Measurements from ENCODE around the gene B3GNT4.
"Not testable (repeated sequence)": the region's sequence is repeated elsewhere in the genome, so short reads cannot be mapped to it uniquely, and the experiment has no call there.

The B3GNT4 gene

DNA sequence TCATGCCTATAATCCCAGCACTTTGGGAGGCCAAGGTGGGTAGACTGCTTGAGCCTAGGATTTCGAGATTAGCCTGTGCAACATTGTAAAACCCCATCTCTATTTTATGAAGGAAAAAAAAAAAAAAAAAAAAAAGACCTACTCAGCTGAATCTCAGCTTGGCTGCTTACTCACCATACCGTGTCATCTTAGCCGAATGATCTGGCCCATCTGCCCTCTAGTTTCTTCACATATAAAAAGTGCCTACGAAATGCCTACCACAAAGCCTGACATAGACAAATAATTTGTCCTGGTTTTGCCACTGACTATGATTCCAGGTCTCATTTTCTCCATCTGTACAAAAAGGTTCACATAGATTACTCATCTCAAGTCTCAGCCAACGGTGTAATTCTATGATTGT, 12.3 kb downstream of the B3GNT4 start:
- DNase-seq (ENCODE audit: low spot score) = no peak

DNA sequence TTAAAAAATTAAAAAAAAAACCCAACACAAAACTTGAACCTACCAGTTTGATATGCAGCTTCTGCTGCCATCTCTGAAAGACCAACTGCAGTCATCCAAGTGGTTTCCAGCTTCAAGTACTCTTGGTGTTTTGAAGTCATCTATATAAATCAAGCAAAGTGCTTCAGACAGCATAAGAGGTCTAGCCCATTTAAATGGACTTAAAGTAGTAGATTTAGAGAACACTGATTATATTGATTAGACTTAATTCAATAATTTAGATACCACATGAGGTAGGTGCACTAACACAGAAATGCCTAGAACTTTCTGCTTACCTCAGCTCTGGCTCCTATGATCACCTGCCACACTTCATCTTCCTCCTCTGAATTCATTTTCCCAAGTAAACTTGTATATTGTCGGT, 12.9 kb downstream of the B3GNT4 start:
- peak; percentile 17 for DNase-seq (ENCODE audit: low spot score)

DNA sequence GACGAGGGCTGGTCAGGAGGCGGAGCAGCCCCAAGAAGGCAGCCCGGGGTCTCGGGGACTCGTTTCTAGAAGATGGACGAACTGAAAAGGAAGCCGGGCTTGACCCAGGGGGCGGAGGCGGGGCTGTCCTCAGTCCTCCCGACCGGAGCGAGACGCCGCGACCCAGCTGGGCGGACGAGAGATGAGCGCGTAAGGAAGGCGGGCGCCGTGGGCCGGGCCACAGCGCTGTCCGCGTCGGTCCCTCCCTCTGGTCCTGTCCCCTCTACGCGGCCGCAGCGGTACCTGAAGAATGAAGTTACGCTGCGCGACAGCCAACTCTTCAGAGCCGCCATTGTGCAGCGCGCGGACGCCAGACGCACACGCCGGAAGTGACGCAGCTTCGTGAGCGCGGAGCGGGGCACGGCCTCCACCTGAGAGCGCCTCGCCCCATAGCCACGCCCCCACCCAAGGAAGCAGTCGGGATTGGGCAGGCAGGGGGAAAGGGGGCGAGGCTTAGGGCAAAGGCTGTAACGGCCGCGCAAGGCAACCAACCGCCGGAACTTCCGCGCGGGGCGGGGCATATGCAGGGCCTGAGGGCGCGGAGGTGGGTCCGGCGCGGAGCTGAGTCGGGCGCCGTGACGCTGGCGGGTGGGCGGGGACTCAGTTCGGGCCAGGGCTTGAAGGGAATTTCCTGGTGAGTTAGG, 22.3 kb downstream of the B3GNT4 start, which contains the start of gene DIABLO:
DIABLO (minus strand) TSS at position 370 of the 683 bp plus-strand sequence; CDS start at position 332, 38 bp downstream.
- DNase-seq (ENCODE audit: low spot score) = peak; percentile 100

DNA sequence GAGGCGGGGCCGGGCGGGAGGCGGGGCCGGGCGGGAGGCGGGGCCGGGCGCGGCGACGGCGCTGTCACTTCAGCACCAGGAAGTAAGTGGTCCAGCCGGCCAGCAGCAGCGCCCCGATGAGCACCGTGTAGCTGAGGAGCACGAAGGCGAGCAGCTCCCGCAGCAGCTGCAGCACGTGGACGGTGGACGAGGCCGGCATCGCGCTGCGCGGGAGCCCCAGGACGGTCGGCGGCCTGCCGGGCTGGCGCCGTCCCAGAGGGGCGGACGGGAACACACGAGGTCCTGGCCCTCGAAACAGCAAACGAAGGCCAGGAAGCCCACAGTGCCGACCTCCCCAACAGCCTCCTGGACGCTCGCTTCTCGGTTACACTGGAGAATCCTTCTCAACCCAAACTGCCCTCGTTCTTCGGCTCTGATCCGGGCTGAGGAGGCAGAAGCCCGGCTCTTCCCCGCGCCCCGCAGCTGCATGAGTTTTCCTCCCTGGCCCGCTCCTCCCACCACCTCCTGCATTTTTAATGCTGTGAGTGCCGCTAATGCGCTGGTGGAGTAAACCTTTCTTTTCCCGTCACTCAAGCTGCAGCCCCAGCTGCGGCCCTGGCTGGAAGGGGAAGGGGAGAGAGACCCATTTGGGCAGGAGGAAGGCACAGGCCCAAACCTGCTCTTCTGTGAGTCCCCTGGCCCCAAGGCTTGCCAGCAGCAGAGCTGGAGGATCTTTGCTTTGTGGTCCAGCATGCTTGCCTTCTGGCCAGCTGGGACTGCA, 23.0 kb downstream of the B3GNT4 start:
- no peak for DNase-seq (ENCODE audit: low spot score)

DNA sequence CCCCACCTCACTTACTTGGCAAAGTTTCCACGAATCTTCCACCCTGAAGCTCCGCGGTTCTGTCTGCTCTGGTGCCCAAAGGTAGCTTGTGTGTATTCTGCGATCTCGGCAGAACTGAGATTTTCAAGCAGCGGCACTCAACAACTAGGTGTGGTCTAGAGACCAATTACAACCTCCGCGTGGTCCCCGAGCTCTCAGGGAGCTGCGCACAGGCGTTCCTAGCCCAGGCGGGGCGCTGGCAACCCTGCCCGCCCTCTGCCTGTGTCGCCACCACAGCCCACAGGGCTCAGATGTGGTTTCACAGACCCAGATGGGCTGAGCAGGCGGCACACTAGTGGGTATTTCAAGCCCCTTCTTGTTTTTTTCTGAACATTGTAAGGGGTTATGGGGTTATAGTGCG, 23.8 kb downstream of the B3GNT4 start:
- peak; percentile 82 for DNase-seq (ENCODE audit: low spot score)

DNA sequence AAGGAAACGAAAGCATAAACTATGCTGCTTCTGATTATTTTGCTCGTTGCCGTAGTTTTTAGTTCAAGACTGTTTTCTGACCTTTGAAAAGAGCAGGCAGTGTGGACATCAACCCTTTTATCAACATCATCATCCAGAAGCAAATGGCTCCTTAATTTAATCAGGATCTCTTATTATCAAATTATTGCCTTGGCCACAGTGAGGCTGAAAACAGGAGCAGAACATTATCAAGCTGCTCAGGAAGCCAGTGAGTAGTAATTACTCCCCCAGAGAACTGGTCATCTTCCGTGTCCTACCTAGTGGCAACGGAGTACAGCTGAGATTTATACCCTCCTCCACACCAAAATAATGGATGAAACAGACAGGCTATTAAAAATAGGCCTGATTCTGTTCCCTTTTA, 24.6 kb downstream of the B3GNT4 start:
- DNase-seq (ENCODE audit: low spot score) = peak; percentile 99

DNA sequence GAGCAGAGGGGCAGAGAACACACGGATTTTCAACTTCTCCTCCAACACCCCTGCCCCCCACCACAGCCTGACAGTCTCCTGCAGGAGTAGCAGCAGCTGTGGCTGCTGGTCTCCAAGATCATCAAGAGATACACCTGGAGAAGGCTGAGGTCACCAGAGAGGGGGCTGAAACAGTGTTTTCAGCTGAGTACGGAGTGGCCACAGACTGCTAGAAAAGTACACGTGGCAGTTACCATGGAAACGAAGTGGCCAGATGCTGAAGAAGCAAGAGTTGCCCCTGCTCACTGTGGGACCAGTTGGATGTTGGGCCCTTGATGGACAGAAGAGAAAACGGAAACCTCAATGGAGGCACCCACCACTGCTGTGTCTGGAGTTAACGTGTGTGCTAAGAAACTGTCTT, 27.3 kb downstream of the B3GNT4 start:
- DNase-seq (ENCODE audit: low spot score) = peak; percentile 78

DNA sequence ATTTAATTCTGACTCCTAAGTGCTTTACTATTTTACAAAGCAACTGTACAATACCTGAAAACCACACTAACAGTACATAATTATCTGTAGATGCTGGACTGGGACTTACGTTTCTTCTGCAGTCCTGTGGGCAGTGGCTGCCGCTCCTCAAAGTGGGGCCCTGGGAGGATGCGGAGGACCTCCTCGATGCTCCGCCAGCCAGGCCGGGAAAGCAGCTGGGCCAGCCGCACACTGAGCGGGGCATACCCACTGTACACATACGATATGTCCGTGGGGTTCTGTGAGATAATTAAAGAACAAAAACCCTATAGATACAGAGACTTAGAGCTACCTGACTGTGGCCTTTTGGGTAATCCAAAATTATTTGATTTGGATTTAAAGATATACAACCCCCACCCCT, 29.2 kb downstream of the B3GNT4 start:
- no peak for DNase-seq (ENCODE audit: low spot score)

DNA sequence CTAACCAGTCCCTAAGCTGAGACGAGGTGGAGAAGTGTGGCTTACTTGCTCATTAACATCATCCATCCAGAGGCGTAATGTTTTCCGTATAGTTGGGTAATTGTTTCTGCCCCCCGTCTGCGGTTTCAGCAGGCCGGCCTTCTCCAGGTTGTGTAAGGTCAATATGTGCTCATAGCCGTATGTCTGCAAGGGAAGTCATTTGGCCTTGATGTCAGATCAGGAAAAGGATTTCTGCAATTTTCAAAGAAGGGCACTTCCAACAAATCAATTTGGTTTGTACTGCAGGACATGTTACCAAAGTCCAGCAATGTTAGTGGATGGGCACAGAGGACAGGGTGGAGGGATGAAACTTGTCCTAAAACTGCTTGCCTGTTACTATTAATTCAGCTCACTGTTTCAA, 32.2 kb downstream of the B3GNT4 start:
- no peak for DNase-seq (ENCODE audit: low spot score)

DNA sequence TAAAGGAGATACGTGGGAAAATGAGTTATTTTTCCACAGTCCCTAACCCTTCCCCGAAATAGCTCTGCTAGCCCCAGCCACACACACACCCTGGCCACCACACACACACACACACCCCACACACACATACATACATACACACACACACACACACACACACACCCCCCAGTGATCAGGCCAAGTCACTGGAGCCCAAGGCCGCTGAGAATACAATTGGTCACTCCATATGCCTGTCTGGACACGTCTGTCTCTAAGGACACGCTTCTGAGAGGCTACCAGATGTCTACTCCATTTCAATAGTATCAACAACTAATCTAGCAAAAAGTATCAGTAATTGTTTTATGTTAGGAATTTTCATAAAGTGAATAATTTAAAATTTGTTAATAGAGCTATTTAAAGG, 35.4 kb downstream of the B3GNT4 start:
- DNase-seq (ENCODE audit: low spot score) = no peak

DNA sequence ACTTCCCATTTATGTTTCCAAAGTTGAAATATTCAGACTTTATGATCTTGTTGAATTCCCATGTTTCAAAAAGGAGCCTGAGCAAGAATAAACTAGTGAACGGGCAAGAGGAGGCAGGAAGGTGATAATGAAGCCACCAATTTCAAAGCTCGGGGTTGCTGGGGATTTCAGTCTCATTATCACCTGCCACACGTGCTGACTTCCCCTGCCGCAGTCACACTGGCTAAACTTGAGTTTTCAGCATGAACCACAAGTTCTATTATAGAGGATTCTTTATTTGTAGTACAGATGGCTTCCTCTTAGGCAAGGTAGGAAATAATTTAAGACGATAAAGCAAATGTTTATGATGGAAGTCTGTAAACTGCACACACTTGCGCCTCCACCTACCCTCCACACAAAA, 40.5 kb downstream of the B3GNT4 start:
- DNase-seq (ENCODE audit: low spot score) = no peak

DNA sequence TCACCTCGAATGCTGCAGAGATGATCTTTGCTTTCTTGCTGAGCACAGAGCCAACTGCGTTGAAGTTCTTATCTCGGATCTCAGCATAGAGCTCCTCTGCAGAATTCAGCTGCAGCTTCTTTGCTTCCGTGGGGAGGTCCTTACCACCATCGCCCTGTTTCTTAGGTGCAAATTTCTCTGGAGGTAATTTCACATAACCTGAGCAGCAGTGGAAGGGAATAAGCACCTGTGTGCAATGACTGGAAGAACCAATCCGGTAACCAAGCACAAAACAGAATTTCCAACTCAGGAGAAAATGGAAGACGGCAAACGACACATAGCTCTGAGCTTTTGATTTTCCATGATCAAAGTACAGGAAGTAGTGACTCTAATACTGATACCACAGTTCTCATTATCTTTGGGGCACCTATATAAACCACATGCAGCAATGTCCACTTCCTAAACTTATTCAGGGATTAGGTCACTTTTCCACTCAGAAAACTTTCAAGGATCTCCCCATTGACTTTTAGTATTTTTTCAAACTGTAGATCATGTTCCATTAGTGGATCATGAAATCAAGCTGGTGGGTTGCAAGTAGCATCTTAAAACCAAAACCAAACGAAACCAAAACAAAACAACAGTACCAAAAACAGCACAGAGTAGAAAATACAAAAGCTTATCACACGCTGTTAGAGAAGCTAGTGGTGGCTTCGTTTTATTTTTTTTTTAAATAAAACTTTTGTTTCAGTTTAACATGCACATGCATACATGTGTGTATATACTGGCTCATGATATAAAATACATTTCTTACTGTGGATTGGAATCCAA, 41.3 kb downstream of the B3GNT4 start:
- DNase-seq (ENCODE audit: low spot score) = no peak

DNA sequence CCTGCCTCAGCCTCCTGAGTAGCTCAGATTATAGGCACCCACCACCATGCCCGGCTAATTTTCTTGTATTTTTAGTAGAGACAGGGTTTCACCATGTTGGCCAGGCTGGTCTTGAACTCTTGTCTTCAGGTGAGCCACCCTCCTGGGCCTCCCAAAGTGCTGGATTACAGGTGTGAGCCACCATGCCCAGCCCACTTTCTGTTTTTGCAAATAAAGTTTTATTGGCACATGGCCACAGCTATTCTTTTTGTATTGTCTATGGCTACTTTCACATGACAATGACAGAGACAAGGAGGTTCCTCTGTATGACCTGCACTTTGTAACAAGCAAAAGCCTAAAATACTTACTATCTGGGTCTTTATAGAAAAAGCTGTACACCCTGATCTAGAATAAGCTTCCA, 42.0 kb downstream of the B3GNT4 start:
- no peak for DNase-seq (ENCODE audit: low spot score)

DNA sequence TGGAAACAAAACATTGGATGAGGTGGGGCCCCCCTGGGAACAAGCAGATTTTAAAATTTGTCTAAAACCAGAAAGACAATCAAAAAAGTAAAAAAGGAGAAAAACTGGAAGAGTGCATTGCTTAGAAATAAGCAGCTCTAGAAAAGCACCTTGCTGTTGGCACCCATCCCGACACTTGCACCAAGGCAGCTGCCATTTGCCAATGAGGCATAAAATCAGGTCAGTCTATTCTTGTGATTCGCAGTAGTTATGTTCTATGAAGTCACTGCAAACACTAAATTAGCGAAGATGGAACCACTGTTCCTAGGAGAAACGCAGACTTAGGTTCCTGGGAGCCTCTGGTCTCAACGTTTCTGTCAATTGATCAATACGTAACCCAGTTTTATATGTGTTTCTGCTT, 46.5 kb downstream of the B3GNT4 start:
- no peak for DNase-seq (ENCODE audit: low spot score)

DNA sequence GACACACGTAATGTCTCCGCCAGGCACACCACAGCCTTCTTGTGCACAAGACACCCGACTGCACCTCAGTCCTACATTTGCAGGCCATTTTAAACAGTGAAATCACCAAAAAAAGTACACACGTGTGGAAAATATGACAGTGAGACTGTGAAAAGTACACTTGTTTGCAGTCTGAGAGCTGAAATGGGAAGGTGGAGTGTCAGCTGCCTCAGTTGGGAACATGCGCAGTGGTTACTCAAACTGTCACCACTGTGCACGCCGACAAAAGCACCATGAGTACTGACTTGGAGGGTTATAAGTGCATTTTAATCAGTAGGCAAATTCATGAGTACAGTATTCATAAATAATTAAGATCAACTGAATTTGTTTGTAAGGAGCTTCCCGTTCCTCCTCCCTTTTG, 47.0 kb downstream of the B3GNT4 start:
- DNase-seq (ENCODE audit: low spot score) = no peak

DNA sequence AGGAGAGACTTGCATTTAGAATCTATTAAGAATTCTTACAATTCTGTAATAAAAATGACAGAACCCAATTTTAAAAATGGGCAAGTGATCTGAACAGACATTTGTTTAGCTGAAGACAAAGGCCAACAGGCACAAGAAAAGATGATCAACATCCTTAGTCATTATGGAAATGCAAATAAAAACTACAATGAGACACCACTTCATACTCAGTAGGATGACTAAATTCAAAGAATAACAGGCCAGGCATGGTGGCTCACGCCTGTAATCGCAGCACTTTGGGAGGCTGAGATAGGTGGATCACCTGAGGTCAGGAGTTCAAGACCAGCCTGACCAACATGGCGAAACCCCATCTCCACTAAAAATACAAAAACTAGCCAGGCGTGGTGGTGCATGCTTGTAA, 55.0 kb downstream of the B3GNT4 start:
- DNase-seq (ENCODE audit: low spot score) = not testable (repeated sequence)

Small RNA genes lying within 50 kb of the gene (small RNA-seq; reads per million reads assigned to genes)
- 0.84 to 1.6 reads per million in 2 experiments for gene DIABLO

Measured in SK-N-DZ (cell line).